ENCODE measurements around the gene RBM43.

RBM43 gene

GRCh38 chr2:151217343-151217742, 44.3 kb downstream of the RBM43 start:
- no peak for DNase-seq (ENCODE audit: low spot score)

- no peak for DNase-seq (ENCODE audit: low spot score)
Measured at GRCh38 chr2:151207100-151207499, 54.6 kb downstream of the RBM43 start.

- no peak for DNase-seq (ENCODE audit: low spot score)
Measured at GRCh38 chr2:151206446-151206968, 55.2 kb downstream of the RBM43 start.

GRCh38 chr2:151205571-151205970, 56.1 kb downstream of the RBM43 start:
- DNase-seq (ENCODE audit: low spot score) = no peak

GRCh38 chr2:151204756-151205155, 56.9 kb downstream of the RBM43 start:
- no peak for DNase-seq (ENCODE audit: low spot score)

GRCh38 chr2:151200844-151201243, 60.8 kb downstream of the RBM43 start:
- no peak for DNase-seq (ENCODE audit: low spot score)

GRCh38 chr2:151200277-151200676, 61.4 kb downstream of the RBM43 start:
- no peak for DNase-seq (ENCODE audit: low spot score)

- DNase-seq (ENCODE audit: low spot score) = peak; percentile 11
Measured at GRCh38 chr2:151198645-151199044, 63.0 kb downstream of the RBM43 start.

All from AG08395 (cell line).